Thyroid gland (tissue), 4 donors: ENCODE measurements around the gene FAM83C. TPM values are rescaled to one million over a fixed set of nuclear protein-coding genes. Genes with fewer than 3 reads are reported as not detected.
A peak's percentile ranks its signal among the peaks of the same experiment; 100 is the strongest.

Experiments
- DNase-seq, 2 donors: peaks; one replicate each; pipeline ENCODE4 v3.0.0-alpha.2; 2019
- H3K27ac ChIP-seq, 3 donors: fragments of 200-600 bp; sonication (generic); 1 replicate in 2 of 3; 2 replicates in 1 of 3; pipeline ENCODE4 v1.5.1; 2016 to 2019; ENCODE audit warnings: mild to moderate bottlenecking in 1 of 3, moderate library complexity in 1 of 3
- H3K27me3 ChIP-seq: fragments of 200-600 bp; sonication (generic); one replicate; pipeline ENCODE4 v1.5.1; 2019
- H3K36me3 ChIP-seq, 2 donors: fragments of 200-600 bp; sonication (generic); one replicate each; pipeline ENCODE4 v1.5.1; 2016 to 2019
- H3K4me1 ChIP-seq, 2 donors: fragments of 200-600 bp; sonication (generic); one replicate each; pipeline ENCODE4 v1.5.1; 2017 to 2019
- H3K4me3 ChIP-seq, 3 donors: fragments of 200-600 bp; sonication (generic); replicated peaks in 1 of 3; 1 replicate in 2 of 3; 2 replicates in 1 of 3; pipeline ENCODE4 v1.5.1; 2016; ENCODE audit warnings: mild to moderate bottlenecking in 1 of 3
- H3K9me3 ChIP-seq: fragments of 200-600 bp; sonication (generic); one replicate; pipeline ENCODE4 v1.5.1; 2017
- CTCF ChIP-seq, 6 experiments: fragments of 200-600 bp in 3 of 6; fragments of 450-650 bp in 3 of 6; sonication (generic) in 3 of 6; IDR thresholded peaks; one replicate each; pipeline ENCODE4 v1.5.1; 2016 to 2019; ENCODE audit warnings: antibody characterized with exemption in 6 of 6, mild to moderate bottlenecking in 2 of 6, inconsistent platforms in 1 of 6, moderate library complexity in 1 of 6
- POLR2A ChIP-seq, 2 donors: fragments of 450-650 bp; IDR thresholded peaks; one replicate each; pipeline ENCODE4 v1.6.1; 2017; ENCODE audit warnings: antibody characterized with exemption in 2 of 2, mild to moderate bottlenecking in 2 of 2, moderate library complexity in 1 of 2
- WGBS, 2 donors: methylation state at CpG; one replicate each; pipeline ENCODE4 v1.1.5; 2017; 5-methylcytosine and 5-hydroxymethylcytosine counted together
- intact Hi-C: fragments of 100-400 bp; cut with DNase I; formaldehyde crosslinking; loops from one replicate; pipeline ENCODE4 v1.15.1; 2023
- total RNA-seq, 4 donors: library from RNA; depleted of rRNA; stranded (reverse); fragments of >200 nt; gene quantifications; one replicate each; pipeline ENCODE4 v1.2.3, GENCODE V29; 2016

The FAM83C gene
- total RNA-seq, 4 donors from 2014 or later, result not detected

GRCh38 chr20:35290887-35291417, 1.3 kb downstream of the FAM83C start:
- Histone ChIP-seq H3K27ac (no peak overlapping the region), H3K4me3 (no peak overlapping the region), H3K9me3 (no peaks in the 10 kb centered on the region), H3K4me1 (no peaks in the 10 kb centered on the region), H3K27me3 (no peaks in the 10 kb centered on the region), H3K36me3 (no peaks in the 10 kb centered on the region)
- 83 to 85% methylated on average over 7 of the region's 7 CpGs for WGBS, 2 donors
- DNase-seq, result no peak
- intact Hi-C loops, result no loop called here
- no peak for TF ChIP-seq POLR2A (IDR thresholded peaks at IDR 0.05)
- no peak for TF ChIP-seq CTCF (IDR thresholded peaks at IDR 0.05)

GRCh38 chr20:35290186-35290886, 1.9 kb downstream of the FAM83C start:
- H3K27ac ChIP-seq, result no peak overlapping the region
- intact Hi-C loops, result no loop called here
- no peaks in the 10 kb centered on the region for H3K9me3 ChIP-seq
- H3K36me3 ChIP-seq, result no peaks in the 10 kb centered on the region
- WGBS, 2 donors, result 76 to 82% methylated on average over 7 of the region's 7 CpGs
- DNase-seq, result no peak
- TF ChIP-seq CTCF (IDR thresholded peaks at IDR 0.05) (no peak), POLR2A (IDR thresholded peaks at IDR 0.05) (no peak)
- no peaks in the 10 kb centered on the region for H3K27me3 ChIP-seq
- peaks cover 0 to under 1% of the 10 kb centered on the region in 2 donors for H3K4me1 ChIP-seq
- no peak overlapping the region for H3K4me3 ChIP-seq

GRCh38 chr20:35288325-35289060, 3.7 kb downstream of the FAM83C start:
- no peak for TF ChIP-seq POLR2A (IDR thresholded peaks at IDR 0.05)
- no peak for TF ChIP-seq CTCF (IDR thresholded peaks at IDR 0.05)
- Histone ChIP-seq H3K4me1 (peaks cover 5 to 10% of the 10 kb centered on the region in 2 donors), H3K36me3 (no peaks in the 10 kb centered on the region), H3K4me3 (no peak overlapping the region), H3K27me3 (no peaks in the 10 kb centered on the region), H3K9me3 (no peaks in the 10 kb centered on the region), H3K27ac (no peak overlapping the region)
- peak; percentile 55 to 74 for DNase-seq
- intact Hi-C loops, result no loop called here
- WGBS, 2 donors, result 60 to 63% methylated on average over 19 of the region's 19 CpGs

GRCh38 chr20:35287509-35288324, 4.5 kb downstream of the FAM83C start:
- Histone ChIP-seq H3K4me1 (peaks cover 8 to 14% of the 10 kb centered on the region in 2 donors), H3K4me3 (no peak overlapping the region), H3K27me3 (no peaks in the 10 kb centered on the region), H3K9me3 (no peaks in the 10 kb centered on the region), H3K36me3 (no peaks in the 10 kb centered on the region), H3K27ac (no peak overlapping the region)
- 84 to 86% methylated on average over 14 to 23 of the region's 28 CpGs for WGBS, 2 donors
- intact Hi-C loops, result no loop called here
- no peak for TF ChIP-seq CTCF (IDR thresholded peaks at IDR 0.05)
- no peak for TF ChIP-seq POLR2A (IDR thresholded peaks at IDR 0.05)
- no peak for DNase-seq
